Thymus (tissue), 11 donors: Measurements from ENCODE around the gene STK40. TPM values are rescaled to one million over a fixed set of nuclear protein-coding genes. Genes with fewer than 3 reads are reported as not detected.

ENCODE experiments used
- DNase-seq, 9 donors: peaks; one replicate each; pipeline ENCODE4 v3.0.0-alpha.2; 2013; ENCODE audit warnings: low spot score in 9 of 9, low read depth in 6 of 9, missing footprints in 1 of 9
- H3K27ac ChIP-seq, 2 donors: one replicate each; pipeline ENCODE4 v1.5.1; 2013; ENCODE audit warnings: control low read depth in 1 of 2, low read depth in 1 of 2, low read length in 1 of 2, mild to moderate bottlenecking in 1 of 2, moderate library complexity in 1 of 2
- H3K27me3 ChIP-seq, 2 donors: one replicate each; pipeline ENCODE4 v1.5.1; 2013; ENCODE audit warnings: low read length in 1 of 2; ENCODE audit not compliant: control insufficient read depth in 2 of 2, insufficient read depth in 1 of 2
- H3K36me3 ChIP-seq, 2 donors: one replicate each; pipeline ENCODE4 v1.5.1; 2013; ENCODE audit warnings: low read length in 1 of 2, mild to moderate bottlenecking in 1 of 2, moderate library complexity in 1 of 2; ENCODE audit not compliant: control insufficient read depth in 2 of 2, insufficient read depth in 2 of 2
- H3K4me1 ChIP-seq, 2 donors: one replicate each; pipeline ENCODE4 v1.5.1; 2013; ENCODE audit warnings: low read length in 2 of 2; ENCODE audit not compliant: control insufficient read depth in 2 of 2, insufficient read depth in 2 of 2
- H3K4me3 ChIP-seq, 2 donors: one replicate each; pipeline ENCODE4 v1.5.1; 2013; ENCODE audit warnings: low read length in 2 of 2, control low read depth in 1 of 2, mild to moderate bottlenecking in 1 of 2
- H3K9me3 ChIP-seq, 2 donors: one replicate each; pipeline ENCODE4 v1.5.1; 2013; ENCODE audit warnings: low read length in 1 of 2, mild to moderate bottlenecking in 1 of 2; ENCODE audit not compliant: control insufficient read depth in 2 of 2, insufficient read depth in 1 of 2
- WGBS: extraction: QIAGEN DNeasy Blood & Tissue Kit; methylation state at CpG from one replicate; pipeline ENCODE4 v1.1.7; 2013; 5-methylcytosine and 5-hydroxymethylcytosine counted together
- polyA plus RNA-seq: library from polyadenylated mRNA; stranded (reverse); fragments of 200-250 nt; gene quantifications from one replicate; pipeline ENCODE4 v1.2.3, GENCODE V29; 2013
- total RNA-seq: library from RNA; stranded (reverse); fragments of 120-200 nt; gene quantifications from one replicate; pipeline ENCODE4 v1.2.4, GENCODE V29; 2013
- donor health status: healthy.

Gene STK40
- total and polyA plus RNA-seq, 2 donors: 17.6 to 20.7 TPM

- H3K27ac ChIP-seq: no peak overlapping the region
- H3K4me3 ChIP-seq: no peak overlapping the region
- 95% methylated on average over 4 of the region's 4 CpGs for WGBS
- H3K9me3 ChIP-seq: no peaks in the 10 kb centered on the region
- no peaks in the 10 kb centered on the region for H3K27me3 ChIP-seq
- no peak for DNase-seq
- peaks cover 0 to 3% of the 10 kb centered on the region in 2 donors for H3K36me3 ChIP-seq
- H3K4me1 ChIP-seq: peaks cover 11 to 26% of the 10 kb centered on the region in 2 donors
Observed at GRCh38 chr1:36383240-36383639, 2.5 kb downstream of the STK40 start.

DNA sequence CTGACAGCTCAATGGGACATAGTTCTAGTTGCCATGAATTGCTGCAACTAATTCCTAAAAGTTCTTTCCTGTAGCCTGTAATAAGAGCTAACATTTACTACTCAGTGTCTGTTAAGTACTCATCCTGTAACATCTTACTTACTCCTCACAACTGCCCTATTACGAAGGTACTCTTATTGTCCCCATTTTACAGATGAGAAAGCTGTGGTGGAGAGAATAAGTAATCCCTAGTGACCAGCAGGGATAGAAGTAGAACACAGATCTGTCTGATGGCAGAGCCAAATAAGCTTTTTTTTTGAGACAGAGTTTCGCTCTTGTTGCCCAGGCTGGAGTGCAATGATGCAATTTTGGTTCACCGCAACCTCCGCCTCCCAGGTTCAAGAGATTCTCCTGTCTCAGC is 3.1 kb downstream of the STK40 start:
- Histone ChIP-seq H3K27me3 (no peaks in the 10 kb centered on the region), H3K27ac (no peak overlapping the region), H3K4me1 (peaks cover 11 to 28% of the 10 kb centered on the region in 2 donors), H3K9me3 (no peaks in the 10 kb centered on the region), H3K36me3 (peaks cover 0 to 3% of the 10 kb centered on the region in 2 donors), H3K4me3 (no peak overlapping the region)
- WGBS: 98% methylated on average over 4 of the region's 4 CpGs
- no peak for DNase-seq

GRCh38 chr1:36382231-36382630 is 3.5 kb downstream of the STK40 start:
- DNase-seq: no peak
- H3K27ac ChIP-seq: no peak overlapping the region
- peaks cover 11 to 29% of the 10 kb centered on the region in 2 donors for H3K4me1 ChIP-seq
- 97% methylated on average over 9 of the region's 9 CpGs for WGBS
- no peak overlapping the region for H3K4me3 ChIP-seq
- no peaks in the 10 kb centered on the region for H3K27me3 ChIP-seq
- no peaks in the 10 kb centered on the region for H3K9me3 ChIP-seq
- peaks cover 0 to 3% of the 10 kb centered on the region in 2 donors for H3K36me3 ChIP-seq

GRCh38 chr1:36381405-36381804 is 4.3 kb downstream of the STK40 start:
- Histone ChIP-seq H3K27me3 (no peaks in the 10 kb centered on the region), H3K9me3 (no peaks in the 10 kb centered on the region), H3K4me3 (no peak overlapping the region), H3K36me3 (peaks cover 0 to 3% of the 10 kb centered on the region in 2 donors), H3K4me1 (peaks cover 9 to 21% of the 10 kb centered on the region in 2 donors), H3K27ac (no peak overlapping the region)
- no peak for DNase-seq
- 98% methylated on average over 5 of the region's 5 CpGs for WGBS

DNA sequence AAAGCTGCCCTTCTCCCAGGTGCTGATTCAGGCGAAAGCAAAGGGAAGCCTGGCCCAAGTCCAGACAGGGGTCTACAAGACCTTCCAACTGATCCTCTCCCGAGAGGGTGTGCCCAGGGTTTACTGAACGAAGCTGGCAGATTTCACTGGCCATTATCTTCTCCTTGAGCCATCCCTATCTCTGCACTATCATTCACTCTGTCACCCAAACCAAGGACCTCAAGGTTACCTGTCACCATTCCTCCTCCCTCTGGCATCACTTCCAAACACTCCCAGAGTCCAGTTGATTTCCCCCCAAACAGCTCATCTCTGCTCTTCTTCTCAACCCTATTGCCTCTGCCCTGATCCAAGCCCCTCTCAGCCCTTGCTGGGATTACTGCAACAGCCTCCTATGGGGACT is 4.9 kb downstream of the STK40 start:
- Histone ChIP-seq H3K27me3 (no peaks in the 10 kb centered on the region), H3K36me3 (peaks cover 0 to 3% of the 10 kb centered on the region in 2 donors), H3K4me1 (peaks cover 6 to 17% of the 10 kb centered on the region in 2 donors), H3K27ac (no peak overlapping the region), H3K9me3 (no peaks in the 10 kb centered on the region), H3K4me3 (no peak overlapping the region)
- WGBS: 96% methylated on average over 3 of the region's 3 CpGs
- no peak for DNase-seq

GRCh38 chr1:36380143-36380619 is 5.5 kb downstream of the STK40 start:
- Histone ChIP-seq H3K36me3 (peaks cover 0 to 3% of the 10 kb centered on the region in 2 donors), H3K4me3 (no peak overlapping the region), H3K27ac (no peak overlapping the region), H3K27me3 (no peaks in the 10 kb centered on the region), H3K9me3 (no peaks in the 10 kb centered on the region), H3K4me1 (peaks cover 6 to 17% of the 10 kb centered on the region in 2 donors)
- 93% methylated on average over 5 of the region's 5 CpGs for WGBS
- no peak for DNase-seq

GRCh38 chr1:36377791-36378492 is 7.8 kb downstream of the STK40 start:
- 89% methylated on average over 4 of the region's 4 CpGs for WGBS
- Histone ChIP-seq H3K9me3 (no peaks in the 10 kb centered on the region), H3K27ac (peak overlapping the region in 1 of 2 donors; percentile 6), H3K4me3 (no peak overlapping the region), H3K4me1 (peaks cover 5 to 28% of the 10 kb centered on the region in 2 donors), H3K27me3 (no peaks in the 10 kb centered on the region), H3K36me3 (no peaks in the 10 kb centered on the region)
- DNase-seq: no peak

- DNase-seq: no peak
- no peaks in the 10 kb centered on the region for H3K9me3 ChIP-seq
- H3K36me3 ChIP-seq: no peaks in the 10 kb centered on the region
- H3K27me3 ChIP-seq: no peaks in the 10 kb centered on the region
- 64% methylated on average over 3 of the region's 3 CpGs for WGBS
- peak overlapping the region in 1 of 2 donors; percentile 36 for H3K27ac ChIP-seq
- H3K4me1 ChIP-seq: peaks cover 8 to 51% of the 10 kb centered on the region in 2 donors
- no peak overlapping the region for H3K4me3 ChIP-seq
Observed at GRCh38 chr1:36372617-36373016, 13.1 kb downstream of the STK40 start.

DNA sequence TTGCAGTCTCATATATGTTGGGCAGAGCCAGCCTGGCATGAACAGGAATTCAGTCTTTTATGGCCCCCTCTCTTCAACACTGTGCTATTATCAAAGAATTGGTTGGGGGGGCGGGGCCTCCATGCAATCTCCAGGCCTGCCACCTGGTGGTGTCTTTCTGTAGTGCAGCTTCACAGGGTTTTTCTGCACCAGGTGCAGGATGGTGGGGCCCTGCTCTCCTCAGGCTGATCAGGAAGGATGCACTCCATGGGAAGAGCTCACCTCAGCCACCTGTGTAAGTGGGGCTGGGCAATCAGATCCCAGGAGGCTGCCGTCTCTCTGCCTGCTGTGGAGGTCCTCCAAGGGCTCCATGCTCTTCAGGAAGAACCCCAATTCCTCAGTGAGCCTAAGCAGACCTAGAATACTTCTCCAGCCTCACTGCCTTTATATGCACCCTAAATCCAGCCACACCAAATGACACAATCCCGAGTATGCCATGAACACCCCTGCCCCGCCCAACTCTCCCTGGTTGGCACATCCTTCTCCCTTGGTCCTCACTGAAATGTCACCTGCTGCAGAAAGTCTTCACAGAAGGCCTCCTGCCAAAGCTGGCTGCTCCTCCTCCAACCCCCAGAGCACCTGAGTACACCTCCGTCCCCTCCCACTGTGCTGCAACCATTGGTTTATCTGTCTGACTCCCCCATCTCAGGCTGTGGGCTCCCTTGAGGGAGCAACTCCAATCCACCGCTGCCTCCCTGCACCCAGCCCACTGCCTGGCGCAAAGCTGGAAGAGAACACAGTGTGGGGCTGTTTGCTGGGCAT is 16.5 kb downstream of the STK40 start:
- no peaks in the 10 kb centered on the region for H3K27me3 ChIP-seq
- H3K9me3 ChIP-seq: no peaks in the 10 kb centered on the region
- H3K27ac ChIP-seq: peak overlapping the region in 1 of 2 donors; percentile 35
- no peaks in the 10 kb centered on the region for H3K36me3 ChIP-seq
- no peak overlapping the region for H3K4me3 ChIP-seq
- peak in 7 of 9 donors; percentile 56 to 91 (median 84) for DNase-seq
- H3K4me1 ChIP-seq: peaks cover 19 to 63% of the 10 kb centered on the region in 2 donors
- WGBS: 55% methylated on average over 7 of the region's 7 CpGs
